IPS-NIHi7 (cell line): Measurements from ENCODE around the gene CD226.
A peak's percentile ranks its signal among the peaks of the same experiment; 100 is the strongest.
"Not testable (repeated sequence)": the region's sequence is repeated elsewhere in the genome, so short reads cannot be mapped to it uniquely, and the experiment has no call there.

Experiments
- DNase-seq: peaks from one replicate; pipeline ENCODE4 v3.0.0; 2012; ENCODE audit warnings: mixed read lengths; ENCODE audit errors: extremely low spot score

CD226 gene

DNA sequence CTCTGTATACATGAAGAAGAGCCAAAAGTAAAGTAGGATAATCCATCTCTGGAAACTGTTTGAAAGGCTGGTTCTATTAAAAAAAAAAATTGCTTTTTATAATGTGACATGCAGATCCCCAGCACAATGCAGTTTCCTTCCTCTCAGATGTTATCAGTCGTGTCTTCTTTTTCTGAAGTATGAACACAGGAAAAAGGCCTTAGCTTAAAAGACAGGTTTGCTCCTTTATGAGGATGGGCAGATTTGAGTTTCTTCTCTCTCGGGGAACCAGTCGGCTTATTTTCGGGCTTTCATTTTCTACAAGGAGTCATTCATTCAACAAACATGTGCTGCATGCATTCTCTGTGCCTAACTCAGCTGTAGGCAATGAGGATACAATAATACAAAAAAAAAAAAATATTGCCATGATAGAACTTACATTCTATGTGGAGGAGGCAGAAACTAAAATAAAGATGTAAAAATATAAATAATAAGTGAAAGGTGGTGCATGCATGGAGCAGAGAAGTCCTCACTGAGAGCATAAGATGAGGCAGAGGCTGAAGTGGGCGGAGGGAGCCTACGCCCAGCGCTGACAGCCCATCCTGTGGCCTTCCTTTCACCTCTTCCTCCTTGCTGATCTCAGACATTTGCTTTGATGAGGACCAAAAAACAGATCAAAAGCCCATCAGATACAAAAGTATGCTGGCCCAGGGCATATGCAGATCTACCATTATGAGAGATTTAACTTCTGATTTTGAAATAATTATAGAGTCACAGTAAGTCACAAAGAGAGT is at the start of gene CD226:
Gene CD226, minus strand, starts transcription at position 513 of the 773 bp plus-strand sequence. Its CDS starts 467 bp downstream, at position 46.
- DNase-seq, result no peak

- no peak for DNase-seq
These were observed 49.5 kb upstream of the CD226 start for GRCh38 chr18:69996951-69997798.

DNA sequence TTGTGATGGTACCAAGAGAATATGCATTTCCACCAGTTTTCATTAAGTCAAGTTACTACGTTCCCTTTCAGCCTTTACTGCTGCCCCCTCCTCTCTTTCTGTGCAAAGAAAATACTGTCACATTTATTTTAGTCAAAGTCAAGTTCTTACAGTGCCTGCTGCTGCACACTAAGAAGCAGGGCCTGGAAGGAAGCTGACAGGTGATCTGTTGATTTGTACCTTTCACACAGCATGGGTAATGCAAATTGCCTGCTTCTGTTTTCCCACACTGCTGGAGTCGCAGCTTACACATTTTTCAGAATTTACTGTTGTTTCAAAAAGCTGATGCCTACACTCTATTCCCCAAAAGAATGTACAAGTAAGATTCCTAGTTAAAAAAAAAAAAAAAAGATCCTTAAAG is 48.7 kb upstream of the CD226 start:
- no peak for DNase-seq

GRCh38 chr18:69995774-69996173 is 48.1 kb upstream of the CD226 start:
- no peak for DNase-seq

- no peak for DNase-seq
These were observed 45.1 kb upstream of the CD226 start for GRCh38 chr18:69992776-69993175.

GRCh38 chr18:69987870-69988269 is 40.2 kb upstream of the CD226 start:
- no peak for DNase-seq

DNA sequence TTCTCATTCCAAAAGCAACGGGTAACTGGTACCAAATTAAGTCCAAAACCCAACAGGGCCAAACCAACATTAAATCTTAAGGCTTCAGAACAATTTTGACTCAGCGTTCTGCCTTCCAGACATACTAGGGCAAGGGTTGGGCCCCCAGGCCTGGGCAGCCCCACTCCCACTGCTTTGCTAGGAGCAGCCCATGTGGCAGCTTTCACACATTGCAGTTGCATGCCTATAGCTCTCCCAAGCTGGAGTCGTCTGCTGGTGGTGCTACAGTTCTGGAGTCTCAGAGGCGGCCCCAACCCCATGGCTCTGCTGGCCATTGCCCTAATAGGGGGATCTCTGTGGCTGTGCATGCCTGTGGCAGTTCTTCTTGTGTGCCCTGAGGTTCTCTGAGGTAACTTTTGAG is 37.6 kb upstream of the CD226 start:
- peak; percentile 43 for DNase-seq

DNA sequence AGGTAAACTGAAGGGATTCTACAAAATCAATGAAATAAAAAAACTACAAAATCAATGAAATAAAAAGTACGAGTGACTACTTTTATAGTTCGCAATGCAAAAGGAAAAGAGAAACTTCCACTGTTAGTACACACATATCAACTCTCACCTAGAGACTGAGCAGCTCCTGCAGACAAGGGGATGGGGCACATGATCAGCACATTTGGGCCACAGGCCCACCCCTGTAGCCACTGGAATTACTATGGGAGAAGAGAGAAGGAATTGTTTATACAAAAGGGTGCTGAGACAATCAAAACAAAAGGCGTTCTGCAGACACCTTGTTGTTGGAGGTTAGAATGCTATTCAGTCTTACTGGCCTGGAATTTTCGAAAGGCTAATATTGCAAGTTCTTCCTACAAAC is 34.7 kb upstream of the CD226 start:
- no peak for DNase-seq

GRCh38 chr18:69981948-69982347 is 34.3 kb upstream of the CD226 start:
- no peak for DNase-seq

DNA sequence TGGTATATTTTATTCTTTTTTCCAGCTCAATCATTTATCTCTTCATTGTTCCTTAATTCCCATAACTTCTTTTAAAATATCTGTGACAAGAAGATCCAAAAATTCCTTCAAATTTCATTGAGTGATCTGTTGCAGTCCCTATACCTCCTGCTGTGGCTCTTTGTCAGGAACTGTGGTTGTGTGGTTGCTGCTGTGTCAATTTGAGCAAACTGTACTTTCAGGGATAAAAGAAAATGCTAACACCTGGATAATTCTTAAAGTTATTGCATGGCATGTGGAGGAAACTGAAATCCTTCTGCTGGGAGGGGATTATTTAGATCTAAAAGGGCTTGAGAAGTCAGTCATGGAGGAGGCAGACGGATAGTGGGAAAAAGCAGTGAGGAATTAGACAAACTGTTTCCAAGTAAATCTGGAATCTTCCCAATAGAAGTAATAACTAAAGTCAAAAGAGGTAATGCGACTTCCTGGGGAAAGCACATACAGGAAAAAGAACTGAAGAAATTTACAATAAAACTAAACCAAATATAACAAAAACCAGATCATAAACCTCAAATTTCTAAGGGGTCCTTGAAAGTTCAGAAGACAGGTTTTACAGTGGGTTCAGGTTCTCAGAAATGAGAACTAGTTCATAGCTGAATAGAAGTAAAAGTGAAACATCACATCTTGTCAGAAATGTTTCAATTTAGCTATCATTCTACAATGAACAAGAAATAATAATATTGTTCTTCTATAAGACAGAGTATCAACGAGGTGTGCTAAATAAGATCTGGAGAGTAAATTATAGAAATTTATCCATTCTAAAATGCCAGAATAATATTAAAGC is 33.5 kb upstream of the CD226 start:
- DNase-seq, result no peak

GRCh38 chr18:69980509-69980908 is 32.8 kb upstream of the CD226 start:
- no peak for DNase-seq

DNA sequence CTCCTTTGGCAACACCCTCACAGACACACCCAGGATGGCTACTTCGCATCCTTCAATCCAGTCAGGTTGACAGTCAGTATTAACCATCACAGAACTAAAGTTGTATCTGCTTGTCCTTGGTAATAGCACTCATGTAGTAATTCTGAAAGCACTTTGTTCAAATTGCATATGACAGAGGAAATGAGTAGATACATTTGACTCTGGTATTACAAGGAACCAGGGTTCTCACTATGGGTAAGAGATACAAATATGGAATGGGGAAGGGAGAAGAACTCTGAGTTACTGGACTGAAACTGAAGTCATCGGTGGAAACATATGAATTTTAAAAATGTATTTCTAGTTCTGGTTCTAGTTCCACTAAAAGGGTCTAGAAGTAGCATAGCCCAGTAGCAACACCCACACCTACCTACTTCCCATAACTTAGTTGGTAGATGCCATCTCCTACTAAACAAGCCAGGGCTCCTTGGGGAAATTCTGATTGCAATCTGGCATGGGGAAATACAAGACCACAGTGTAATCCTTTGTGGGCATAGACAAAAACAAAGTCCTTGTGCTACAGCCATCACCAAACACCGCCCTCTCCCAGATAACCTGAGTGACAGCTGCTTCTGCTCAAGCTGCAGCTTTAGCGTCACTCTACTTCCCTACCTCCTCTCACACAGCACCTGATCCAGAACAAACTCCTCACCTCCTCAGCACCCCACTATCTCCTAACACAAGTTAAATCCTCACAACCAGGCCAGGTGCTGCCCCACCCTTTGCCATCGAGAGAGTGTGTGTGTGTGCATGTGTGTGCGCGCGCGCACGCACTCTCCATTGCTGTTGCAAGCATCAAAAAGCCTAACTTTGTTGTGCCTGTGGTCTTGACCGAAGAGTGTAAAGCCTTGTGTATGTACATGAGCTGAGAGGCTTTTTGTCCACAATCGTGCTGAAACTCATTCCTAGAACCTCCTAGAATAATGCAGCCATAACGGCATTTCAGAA is 31.4 kb upstream of the CD226 start:
- no peak for DNase-seq

- DNase-seq, result not testable (repeated sequence)
These were observed 27.6 kb upstream of the CD226 start for GRCh38 chr18:69975294-69975693.

GRCh38 chr18:69974365-69974764 is 26.7 kb upstream of the CD226 start:
- DNase-seq, result no peak

- DNase-seq, result no peak
These were observed 21.8 kb upstream of the CD226 start for GRCh38 chr18:69969491-69969890.

- no peak for DNase-seq
These were observed 20.4 kb upstream of the CD226 start for GRCh38 chr18:69968039-69968438.

DNA sequence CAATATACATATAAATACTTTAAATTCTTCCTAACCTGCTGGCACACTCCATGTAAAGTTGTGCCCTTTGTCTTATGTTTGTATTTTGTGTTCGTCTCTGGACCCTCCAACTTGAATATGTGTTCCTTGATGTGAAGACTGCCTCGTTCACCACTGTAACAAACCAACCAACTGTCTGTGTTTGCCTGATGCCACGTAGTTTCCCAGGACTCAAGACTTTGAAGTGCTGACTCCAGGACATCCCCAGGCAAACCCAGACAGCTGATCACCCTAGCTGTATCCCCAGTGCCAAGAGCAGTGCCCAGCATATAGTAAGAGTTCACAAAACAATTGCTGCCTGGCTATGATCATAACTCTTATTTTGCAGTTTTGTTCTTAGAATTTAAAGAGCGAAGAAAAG is 15.5 kb upstream of the CD226 start:
- DNase-seq, result no peak

DNA sequence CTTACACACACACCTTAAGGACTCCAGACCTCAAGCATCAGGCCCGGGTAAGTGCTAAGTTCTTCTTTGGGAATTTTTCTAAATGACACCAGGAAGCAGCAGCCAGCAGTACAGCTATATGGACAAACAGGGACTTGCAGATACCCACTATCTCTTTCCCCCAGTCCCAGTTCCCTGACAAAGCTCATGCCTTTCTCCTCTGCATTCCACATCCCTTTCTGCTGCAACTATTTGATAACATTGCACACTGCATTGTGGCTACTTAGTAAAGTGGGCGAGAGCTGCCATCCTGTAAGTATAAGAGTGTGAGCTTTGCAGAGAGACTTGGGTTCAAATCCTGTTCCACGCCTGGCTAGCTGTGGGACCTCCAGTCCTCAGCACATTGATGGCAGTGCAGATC is 14.0 kb upstream of the CD226 start:
- DNase-seq, result no peak

- no peak for DNase-seq
These were observed 10.7 kb upstream of the CD226 start for GRCh38 chr18:69958422-69958821.

GRCh38 chr18:69957747-69958146 is 10.1 kb upstream of the CD226 start:
- no peak for DNase-seq
